A172 (cell line): ENCODE data around the gene ZBTB38. TPM values are rescaled to one million over a fixed set of nuclear protein-coding genes. Genes with fewer than 3 reads are reported as not detected.

Experiments
- DNase-seq: peaks from one replicate; pipeline ENCODE4 v3.0.0-alpha.2; 2015; ENCODE audit warnings: low spot score
- total RNA-seq: library from RNA; depleted of rRNA; stranded (reverse); fragments of >200 nt; shearing (Covaris generic); gene quantifications from 2 replicates; pipeline ENCODE4 v1.2.3, GENCODE V29; 2014

ZBTB38 gene
- total RNA-seq, 1 experiment from 2014 or later, result 81.2 TPM

- no peak for DNase-seq
Observed at GRCh38 chr3:141386611-141387111, 18.4 kb downstream of the ZBTB38 start.

GRCh38 chr3:141387516-141387915 lies 19.2 kb downstream of the ZBTB38 start:
- no peak for DNase-seq

GRCh38 chr3:141388395-141388794 lies 20.1 kb downstream of the ZBTB38 start:
- no peak for DNase-seq

- DNase-seq, result no peak
Observed at GRCh38 chr3:141388823-141389621, 20.7 kb downstream of the ZBTB38 start.

GRCh38 chr3:141389703-141390102 lies 21.4 kb downstream of the ZBTB38 start:
- DNase-seq, result no peak

- DNase-seq, result no peak
Observed at GRCh38 chr3:141390747-141391146, 22.4 kb downstream of the ZBTB38 start.

- no peak for DNase-seq
Observed at GRCh38 chr3:141391298-141391990, 23.1 kb downstream of the ZBTB38 start.

- no peak for DNase-seq
Observed at GRCh38 chr3:141391991-141392316, 23.6 kb downstream of the ZBTB38 start.

- no peak for DNase-seq
Observed at GRCh38 chr3:141392416-141392815, 24.1 kb downstream of the ZBTB38 start.

- no peak for DNase-seq
Observed at GRCh38 chr3:141392897-141393734, 24.8 kb downstream of the ZBTB38 start.

GRCh38 chr3:141393735-141394076 lies 25.4 kb downstream of the ZBTB38 start:
- no peak for DNase-seq

- DNase-seq, result no peak
Observed at GRCh38 chr3:141394560-141394959, 26.3 kb downstream of the ZBTB38 start.

- no peak for DNase-seq
Observed at GRCh38 chr3:141395005-141395589, 26.8 kb downstream of the ZBTB38 start.

GRCh38 chr3:141397996-141398395 lies 29.7 kb downstream of the ZBTB38 start:
- DNase-seq, result no peak

- no peak for DNase-seq
Observed at GRCh38 chr3:141399200-141399599, 30.9 kb downstream of the ZBTB38 start.

GRCh38 chr3:141400073-141400971 lies 32.0 kb downstream of the ZBTB38 start:
- no peak for DNase-seq

GRCh38 chr3:141401095-141401494 lies 32.8 kb downstream of the ZBTB38 start:
- no peak for DNase-seq

GRCh38 chr3:141401573-141402475 lies 33.5 kb downstream of the ZBTB38 start:
- no peak for DNase-seq

- DNase-seq, result peak; percentile 17
Observed at GRCh38 chr3:141402476-141403171, 34.3 kb downstream of the ZBTB38 start.
